Thoracic aorta (tissue), 2 donors: Measurements from ENCODE around the gene ADAMTS12. TPM values are rescaled to one million over a fixed set of nuclear protein-coding genes. Genes with fewer than 3 reads are reported as not detected.

Source experiments
- ATAC-seq: fragments of 150-250 bp; one replicate; pipeline ENCODE4 v1.8.0; 2017; ENCODE audit warnings: low read depth; ENCODE audit not compliant: insufficient number of reproducible peaks, low FRiP score
- DNase-seq: peaks from one replicate; pipeline ENCODE4 v3.0.0-alpha.2; 2020; ENCODE audit warnings: low spot score
- H3K27ac ChIP-seq, 2 donors: fragments of 200-600 bp; sonication (generic); 1 replicate in 1 of 2; 2 replicates in 1 of 2; pipeline ENCODE4 v1.5.1; 2016; ENCODE audit warnings: mild to moderate bottlenecking in 2 of 2, moderate library complexity in 2 of 2
- H3K27me3 ChIP-seq: fragments of 200-600 bp; sonication (generic); replicated peaks from 2 replicates; pipeline ENCODE4 v1.6.0; 2016; ENCODE audit warnings: mild to moderate bottlenecking; ENCODE audit not compliant: insufficient read depth
- H3K36me3 ChIP-seq: fragments of 200-600 bp; sonication (generic); one replicate; pipeline ENCODE4 v1.5.1; 2016
- H3K4me1 ChIP-seq, 2 donors: fragments of 200-600 bp; sonication (generic); 1 replicate in 1 of 2; 2 replicates in 1 of 2; pipeline versions ENCODE4 v1.5.1 to v1.6.0; 2016; ENCODE audit warnings: low read depth in 2 of 2, mild to moderate bottlenecking in 1 of 2; ENCODE audit not compliant: control insufficient read depth in 1 of 2
- H3K4me3 ChIP-seq: fragments of 200-600 bp; sonication (generic); 2 replicates; pipeline ENCODE4 v1.5.1; 2016; ENCODE audit warnings: mild to moderate bottlenecking
- H3K9me3 ChIP-seq: fragments of 200-600 bp; sonication (generic); 2 replicates; pipeline ENCODE4 v1.5.1; 2016
- total RNA-seq, 2 donors: library from RNA; depleted of rRNA; stranded (reverse); fragments of >200 nt; gene quantifications; one replicate each; pipeline versions ENCODE4 v1.1.0 to v1.2.3, GENCODE V29; 2016
- TF ChIP-seq, protein P1 (sequence below): fragments of 200-600 bp; sonication (generic); IDR thresholded peaks from one replicate; pipeline ENCODE4 v1.5.1; 2019; ENCODE audit warnings: antibody characterized with exemption

Gene ADAMTS12
- total RNA-seq, 2 donors from 2014 or later = 7.3 to 8.0 TPM

DNA sequence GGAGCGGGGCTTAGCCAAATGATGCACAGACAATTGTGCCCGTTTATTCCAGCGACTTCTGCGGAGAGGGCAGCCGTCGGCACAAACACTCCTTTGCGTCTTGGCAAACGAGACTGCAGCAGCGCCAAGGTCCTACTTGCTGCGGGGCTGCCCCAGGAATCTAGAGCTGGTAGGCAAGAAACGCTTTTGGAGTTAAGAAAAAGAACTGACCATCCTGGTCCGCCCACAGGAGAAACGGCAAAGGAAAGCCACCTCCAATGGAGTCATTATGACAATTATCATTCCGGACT is 46.7 kb upstream of the ADAMTS12 start:
- Histone ChIP-seq H3K27ac (no peak overlapping the region), H3K36me3 (no peaks in the 10 kb centered on the region), H3K27me3 (peaks cover 16% of the 10 kb centered on the region), H3K4me3 (no peak overlapping the region), H3K9me3 (no peaks in the 10 kb centered on the region), H3K4me1 (peaks cover 10 to 25% of the 10 kb centered on the region in 2 donors)
- DNase-seq (no peak), ATAC-seq (no peak)
- TF ChIP-seq, protein P1, sequence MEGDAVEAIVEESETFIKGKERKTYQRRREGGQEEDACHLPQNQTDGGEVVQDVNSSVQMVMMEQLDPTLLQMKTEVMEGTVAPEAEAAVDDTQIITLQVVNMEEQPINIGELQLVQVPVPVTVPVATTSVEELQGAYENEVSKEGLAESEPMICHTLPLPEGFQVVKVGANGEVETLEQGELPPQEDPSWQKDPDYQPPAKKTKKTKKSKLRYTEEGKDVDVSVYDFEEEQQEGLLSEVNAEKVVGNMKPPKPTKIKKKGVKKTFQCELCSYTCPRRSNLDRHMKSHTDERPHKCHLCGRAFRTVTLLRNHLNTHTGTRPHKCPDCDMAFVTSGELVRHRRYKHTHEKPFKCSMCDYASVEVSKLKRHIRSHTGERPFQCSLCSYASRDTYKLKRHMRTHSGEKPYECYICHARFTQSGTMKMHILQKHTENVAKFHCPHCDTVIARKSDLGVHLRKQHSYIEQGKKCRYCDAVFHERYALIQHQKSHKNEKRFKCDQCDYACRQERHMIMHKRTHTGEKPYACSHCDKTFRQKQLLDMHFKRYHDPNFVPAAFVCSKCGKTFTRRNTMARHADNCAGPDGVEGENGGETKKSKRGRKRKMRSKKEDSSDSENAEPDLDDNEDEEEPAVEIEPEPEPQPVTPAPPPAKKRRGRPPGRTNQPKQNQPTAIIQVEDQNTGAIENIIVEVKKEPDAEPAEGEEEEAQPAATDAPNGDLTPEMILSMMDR = no peak

DNA sequence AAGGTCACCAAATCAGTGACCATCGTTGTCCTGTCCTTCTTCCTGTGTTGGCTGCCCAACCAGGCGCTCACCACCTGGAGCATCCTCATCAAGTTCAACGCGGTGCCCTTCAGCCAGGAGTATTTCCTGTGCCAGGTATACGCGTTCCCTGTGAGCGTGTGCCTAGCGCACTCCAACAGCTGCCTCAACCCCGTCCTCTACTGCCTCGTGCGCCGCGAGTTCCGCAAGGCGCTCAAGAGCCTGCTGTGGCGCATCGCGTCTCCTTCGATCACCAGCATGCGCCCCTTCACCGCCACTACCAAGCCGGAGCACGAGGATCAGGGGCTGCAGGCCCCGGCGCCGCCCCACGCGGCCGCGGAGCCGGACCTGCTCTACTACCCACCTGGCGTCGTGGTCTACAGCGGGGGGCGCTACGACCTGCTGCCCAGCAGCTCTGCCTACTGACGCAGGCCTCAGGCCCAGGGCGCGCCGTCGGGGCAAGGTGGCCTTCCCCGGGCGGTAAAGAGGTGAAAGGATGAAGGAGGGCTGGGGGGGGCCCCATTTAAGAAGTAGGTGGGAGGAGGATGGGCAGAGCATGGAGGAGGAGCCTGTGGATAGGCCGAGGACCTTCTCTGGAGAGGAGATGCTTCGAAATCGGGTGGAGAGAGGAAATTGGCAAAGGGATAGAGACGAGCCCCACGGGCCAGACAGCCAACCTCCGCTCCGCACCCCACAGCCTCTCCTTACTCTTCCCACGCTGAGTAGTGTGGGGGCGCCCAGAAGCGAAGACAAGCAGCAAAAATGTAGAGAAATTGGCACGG is 46.1 kb upstream of the ADAMTS12 start:
- H3K4me1 ChIP-seq = peaks cover 10 to 25% of the 10 kb centered on the region in 2 donors
- H3K9me3 ChIP-seq = no peaks in the 10 kb centered on the region
- no peak overlapping the region for H3K4me3 ChIP-seq
- ATAC-seq (no peak), DNase-seq (no peak)
- H3K27me3 ChIP-seq = peaks cover 16% of the 10 kb centered on the region
- TF ChIP-seq, protein P1 = no peak
- H3K36me3 ChIP-seq = no peaks in the 10 kb centered on the region
- no peak overlapping the region for H3K27ac ChIP-seq

DNA sequence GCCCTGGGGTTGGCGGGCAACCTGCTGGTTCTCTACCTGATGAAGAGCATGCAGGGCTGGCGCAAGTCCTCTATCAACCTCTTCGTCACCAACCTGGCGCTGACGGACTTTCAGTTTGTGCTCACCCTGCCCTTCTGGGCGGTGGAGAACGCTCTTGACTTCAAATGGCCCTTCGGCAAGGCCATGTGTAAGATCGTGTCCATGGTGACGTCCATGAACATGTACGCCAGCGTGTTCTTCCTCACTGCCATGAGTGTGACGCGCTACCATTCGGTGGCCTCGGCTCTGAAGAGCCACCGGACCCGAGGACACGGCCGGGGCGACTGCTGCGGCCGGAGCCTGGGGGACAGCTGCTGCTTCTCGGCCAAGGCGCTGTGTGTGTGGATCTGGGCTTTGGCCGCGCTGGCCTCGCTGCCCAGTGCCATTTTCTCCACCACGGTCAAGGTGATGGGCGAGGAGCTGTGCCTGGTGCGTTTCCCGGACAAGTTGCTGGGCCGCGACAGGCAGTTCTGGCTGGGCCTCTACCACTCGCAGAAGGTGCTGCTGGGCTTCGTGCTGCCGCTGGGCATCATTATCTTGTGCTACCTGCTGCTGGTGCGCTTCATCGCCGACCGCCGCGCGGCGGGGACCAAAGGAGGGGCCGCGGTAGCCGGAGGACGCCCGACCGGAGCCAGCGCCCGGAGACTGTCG is 45.4 kb upstream of the ADAMTS12 start:
- Histone ChIP-seq H3K4me1 (peaks cover 10 to 25% of the 10 kb centered on the region in 2 donors), H3K36me3 (no peaks in the 10 kb centered on the region), H3K27me3 (peaks cover 16% of the 10 kb centered on the region), H3K9me3 (no peaks in the 10 kb centered on the region), H3K4me3 (peak overlapping the region; percentile 66), H3K27ac (no peak overlapping the region)
- no peak for DNase-seq
- ATAC-seq = no peak
- TF ChIP-seq, protein P1 = no peak

DNA sequence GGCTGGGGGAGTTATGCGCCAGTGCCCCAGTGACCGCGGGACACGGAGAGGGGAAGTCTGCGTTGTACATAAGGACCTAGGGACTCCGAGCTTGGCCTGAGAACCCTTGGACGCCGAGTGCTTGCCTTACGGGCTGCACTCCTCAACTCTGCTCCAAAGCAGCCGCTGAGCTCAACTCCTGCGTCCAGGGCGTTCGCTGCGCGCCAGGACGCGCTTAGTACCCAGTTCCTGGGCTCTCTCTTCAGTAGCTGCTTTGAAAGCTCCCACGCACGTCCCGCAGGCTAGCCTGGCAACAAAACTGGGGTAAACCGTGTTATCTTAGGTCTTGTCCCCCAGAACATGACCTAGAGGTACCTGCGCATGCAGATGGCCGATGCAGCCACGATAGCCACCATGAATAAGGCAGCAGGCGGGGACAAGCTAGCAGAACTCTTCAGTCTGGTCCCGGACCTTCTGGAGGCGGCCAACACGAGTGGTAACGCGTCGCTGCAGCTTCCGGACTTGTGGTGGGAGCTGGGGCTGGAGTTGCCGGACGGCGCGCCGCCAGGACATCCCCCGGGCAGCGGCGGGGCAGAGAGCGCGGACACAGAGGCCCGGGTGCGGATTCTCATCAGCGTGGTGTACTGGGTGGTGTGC is 44.7 kb upstream of the ADAMTS12 start, which contains the start of gene RXFP3:
Gene RXFP3, plus strand, starts transcription at position 6 of the 636 bp plus-strand sequence. Its CDS starts 355 bp downstream, at position 361.
- no peaks in the 10 kb centered on the region for H3K9me3 ChIP-seq
- no peak for DNase-seq
- no peak within 1 kb of the TSS for H3K27ac ChIP-seq
- H3K27me3 ChIP-seq = peaks cover 16% of the 10 kb centered on the region
- H3K4me3 ChIP-seq = peak within 1 kb of the TSS; percentile 66
- peaks cover 10 to 25% of the 10 kb centered on the region in 2 donors for H3K4me1 ChIP-seq
- H3K36me3 ChIP-seq = no peaks in the 10 kb centered on the region
- no peak for ATAC-seq
- TF ChIP-seq, protein P1 = no peak

DNA sequence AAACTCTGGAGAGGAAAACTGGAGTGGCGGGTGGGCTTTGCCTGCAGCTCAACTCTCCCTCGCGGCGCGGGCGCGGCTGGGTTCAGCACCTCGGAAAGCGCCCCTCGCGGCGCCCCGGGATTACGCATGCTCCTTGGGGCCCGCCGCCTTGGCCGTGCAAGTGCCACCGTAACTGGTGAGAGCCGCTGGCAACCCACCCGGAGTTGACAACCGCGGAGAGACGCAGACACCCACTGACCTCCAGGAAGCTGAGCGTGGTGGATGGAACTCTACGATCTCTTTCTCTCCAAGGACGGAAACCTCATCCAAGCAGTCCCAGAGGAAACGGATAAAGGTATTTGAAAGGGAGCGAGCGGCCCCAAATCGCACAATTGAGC is 44.2 kb upstream of the ADAMTS12 start:
- Histone ChIP-seq H3K4me3 (peak overlapping the region; percentile 66), H3K9me3 (no peaks in the 10 kb centered on the region), H3K27ac (no peak overlapping the region), H3K4me1 (peaks cover 10 to 25% of the 10 kb centered on the region in 2 donors), H3K27me3 (peaks cover 16% of the 10 kb centered on the region), H3K36me3 (no peaks in the 10 kb centered on the region)
- TF ChIP-seq, protein P1 = peak; percentile 44
- DNase-seq = no peak
- ATAC-seq = peak; percentile 56
